Activated CD4-positive, alpha-beta T cell treated with anti-CD3 and anti-CD28 coated beads, Interleukin-10, Interleukin-2, amounts not matched to agents 100 ng/mL and 50 ng/mL, durations not matched to agents 16 hours and 8 hours (primary cell): ENCODE measurements around the gene PNMA6E.

Source experiments
- DNase-seq: peaks from one replicate; pipeline ENCODE4 v3.0.0-alpha.2; 2020

Gene PNMA6E

DNA sequence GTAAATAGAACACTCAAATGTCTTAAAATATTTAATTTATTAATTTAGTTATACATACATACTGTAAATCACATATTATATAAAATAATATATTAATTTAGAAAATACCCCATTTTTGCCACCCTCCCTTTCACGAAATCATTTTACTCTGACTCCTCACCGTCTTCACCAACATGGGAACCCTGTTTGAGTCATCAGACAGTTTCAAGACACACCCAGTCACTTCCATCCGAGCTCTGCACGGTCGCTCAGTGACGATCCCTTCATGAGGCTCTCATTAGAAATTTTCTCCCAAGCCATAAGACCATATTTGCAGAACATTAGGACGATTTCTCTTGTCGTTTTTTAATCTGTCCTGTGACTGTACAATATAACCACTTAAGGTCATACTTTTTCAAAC is 52.7 kb downstream of the PNMA6E start:
- peak; percentile 22 for DNase-seq

DNA sequence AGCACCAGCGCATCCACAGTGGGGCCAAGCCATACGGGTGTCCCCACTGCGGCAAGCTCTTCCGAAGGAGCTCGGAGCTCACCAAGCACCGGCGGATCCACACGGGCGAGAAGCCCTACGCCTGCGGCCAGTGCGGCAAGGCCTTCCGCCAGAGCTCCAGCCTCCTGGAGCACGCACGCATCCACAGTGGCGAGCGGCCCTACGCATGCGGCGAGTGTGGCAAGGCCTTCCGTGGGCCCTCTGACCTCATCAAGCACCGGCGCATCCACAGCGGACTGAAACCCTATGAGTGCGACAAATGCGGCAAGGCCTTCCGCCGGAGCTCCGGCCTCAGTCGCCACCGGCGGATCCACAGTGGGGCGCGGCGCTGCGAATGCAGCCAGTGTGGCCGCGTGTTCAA is 53.6 kb downstream of the PNMA6E start:
- no peak for DNase-seq
